BE2C (cell line): ENCODE data around the gene CCDC187.

Source experiments
- DNase-seq: peaks from one replicate; pipeline ENCODE4 v3.0.0-alpha.2; 2020
- H3K27me3 ChIP-seq: fragments of 250-450 bp; sonication (Bioruptor Pico); 2 replicates; pipeline ENCODE4 v1.5.1; 2020; ENCODE audit warnings: mild to moderate bottlenecking
- H3K36me3 ChIP-seq: fragments of 250-450 bp; sonication (Bioruptor Pico); 2 replicates; pipeline ENCODE4 v1.5.1; 2020; ENCODE audit warnings: mild to moderate bottlenecking
- H3K4me1 ChIP-seq: fragments of 250-450 bp; sonication (Bioruptor Pico); 2 replicates; pipeline ENCODE4 v1.5.1; 2020
- H3K4me3 ChIP-seq: 2 replicates; pipeline ENCODE4 v1.5.1; 2011; ENCODE audit warnings: low read depth, low read length
- H3K9me3 ChIP-seq: fragments of 250-450 bp; sonication (Bioruptor Pico); 2 replicates; pipeline ENCODE4 v1.5.1; 2020
- CTCF ChIP-seq: IDR thresholded peaks from 2 replicates; pipeline ENCODE4 v1.5.1; 2012; ENCODE audit warnings: mild to moderate bottlenecking, low read depth, low read length

The CCDC187 gene

GRCh38 chr9:136223871-136224640, 79.8 kb downstream of the CCDC187 start:
- Histone ChIP-seq H3K36me3 (peaks cover 61% of the 10 kb centered on the region), H3K4me3 (no peak overlapping the region)
- TF ChIP-seq CTCF: no peak

DNA sequence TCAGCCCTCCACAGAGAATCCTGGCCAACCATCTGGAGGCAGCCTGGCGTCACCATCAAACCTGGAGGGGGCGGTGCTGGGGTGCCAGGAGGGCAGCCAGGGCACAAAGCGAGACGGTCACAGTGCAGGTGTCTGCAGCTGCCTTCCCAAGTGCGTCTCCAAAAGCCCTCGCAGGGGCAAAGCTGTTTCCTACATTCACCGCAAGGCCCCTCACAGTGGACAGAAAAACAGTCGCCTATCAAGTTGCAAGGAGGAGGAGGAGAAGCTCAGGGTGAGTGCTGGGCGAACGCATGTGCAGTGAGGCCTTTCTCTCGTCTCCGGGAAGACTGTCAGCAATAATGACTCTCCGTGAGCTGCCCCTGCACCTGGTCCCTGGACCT, 81.0 kb downstream of the CCDC187 start:
- no peak for DNase-seq
- H3K4me1 ChIP-seq: peaks cover 13% of the 10 kb centered on the region
- H3K4me3 ChIP-seq: no peak overlapping the region
- no peaks in the 10 kb centered on the region for H3K9me3 ChIP-seq
- H3K27me3 ChIP-seq: no peaks in the 10 kb centered on the region
- H3K36me3 ChIP-seq: peaks cover 66% of the 10 kb centered on the region
- TF ChIP-seq CTCF: no peak

More at GRCh38 chr9:136223871-136224640, 79.8 kb downstream of the CCDC187 start:
- no peak for DNase-seq
- Histone ChIP-seq H3K27me3 (no peaks in the 10 kb centered on the region), H3K4me1 (peaks cover 18% of the 10 kb centered on the region), H3K9me3 (no peaks in the 10 kb centered on the region)

DNA sequence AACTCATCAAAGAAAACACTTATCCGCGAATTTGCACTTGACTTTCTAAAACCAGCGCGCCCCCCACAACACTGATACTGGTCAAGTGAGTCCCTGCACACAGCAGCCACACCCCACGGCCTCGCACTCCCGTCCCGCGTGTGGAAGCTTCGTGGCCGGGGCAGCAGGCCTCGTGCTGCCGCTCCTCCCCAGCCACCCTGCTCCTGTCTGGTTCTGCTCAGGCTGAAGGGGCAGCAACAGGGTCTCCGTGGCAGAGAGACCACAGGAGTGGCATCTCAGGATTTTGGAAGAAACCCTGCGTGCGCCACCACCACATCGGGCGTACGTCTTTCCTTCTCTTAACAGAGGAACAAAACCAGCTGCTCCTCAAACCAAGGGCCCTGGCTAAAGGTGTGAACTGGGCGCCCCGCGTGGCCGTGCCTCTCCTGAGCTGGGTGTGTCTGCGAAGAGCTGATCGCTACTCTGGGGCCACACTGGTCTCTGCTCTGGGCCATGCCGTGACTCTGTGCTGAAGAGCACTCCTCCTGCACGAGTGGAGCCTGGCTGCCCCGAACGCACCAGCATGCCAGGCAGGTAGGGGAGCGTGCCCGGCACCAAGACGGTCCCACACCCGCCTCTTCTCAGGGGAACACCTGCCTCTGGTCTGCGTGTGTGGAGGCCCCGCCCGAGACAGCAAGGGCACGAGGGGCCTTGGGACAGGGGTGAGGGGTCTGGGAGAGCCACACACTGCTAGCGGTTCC, 81.6 kb downstream of the CCDC187 start:
- no peak for TF ChIP-seq CTCF
- Histone ChIP-seq H3K4me1 (peaks cover 16% of the 10 kb centered on the region), H3K27me3 (no peaks in the 10 kb centered on the region), H3K4me3 (no peak overlapping the region), H3K36me3 (peaks cover 66% of the 10 kb centered on the region), H3K9me3 (no peaks in the 10 kb centered on the region)
- DNase-seq: no peak

- H3K4me3 ChIP-seq: no peak overlapping the region
- TF ChIP-seq CTCF: no peak
- H3K27me3 ChIP-seq: no peaks in the 10 kb centered on the region
- peak; percentile 59 for DNase-seq
- H3K36me3 ChIP-seq: peaks cover 70% of the 10 kb centered on the region
- peaks cover 5% of the 10 kb centered on the region for H3K4me1 ChIP-seq
- H3K9me3 ChIP-seq: no peaks in the 10 kb centered on the region
Observed at GRCh38 chr9:136220017-136220729, 83.7 kb downstream of the CCDC187 start.

DNA sequence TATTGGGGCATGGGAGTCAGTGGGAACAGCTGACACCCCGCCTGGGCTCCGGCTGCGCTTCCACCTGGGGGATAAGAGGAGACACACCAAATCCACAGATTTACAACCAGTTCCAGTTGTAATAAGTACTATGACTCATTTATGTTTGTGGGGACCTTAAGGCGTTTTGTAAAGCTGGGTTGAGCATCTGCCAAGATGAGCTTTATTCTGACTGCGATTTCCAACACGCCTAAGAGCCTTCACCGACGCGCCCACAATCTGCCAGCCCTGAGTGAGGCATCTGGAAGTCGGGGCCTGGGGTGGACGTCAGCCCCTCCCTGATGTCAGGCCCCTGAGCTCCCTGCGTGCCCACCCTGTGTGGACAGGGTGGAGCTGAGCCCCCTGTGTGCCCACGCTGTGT, 84.6 kb downstream of the CCDC187 start:
- peaks cover 71% of the 10 kb centered on the region for H3K36me3 ChIP-seq
- TF ChIP-seq CTCF: no peak
- DNase-seq: no peak

DNA sequence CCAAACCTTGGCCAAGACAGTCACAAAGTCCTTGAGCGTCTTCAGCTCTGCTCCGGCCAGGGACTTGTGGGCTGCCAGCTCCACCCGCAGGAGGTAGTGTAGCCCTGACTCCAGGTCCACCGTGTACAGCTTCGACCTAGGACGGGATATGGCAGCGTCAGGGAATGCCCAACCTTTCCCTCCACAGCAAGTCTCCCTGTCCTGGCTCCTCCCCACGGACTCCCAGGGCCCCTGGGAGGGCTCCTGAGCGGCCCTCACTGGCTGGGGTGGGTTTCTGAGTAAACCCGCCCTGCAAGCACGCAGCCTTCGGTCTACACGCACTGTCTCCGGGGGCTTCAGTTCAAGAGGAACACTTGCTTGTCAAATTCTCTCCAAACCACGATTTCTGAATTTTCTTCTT, 85.2 kb downstream of the CCDC187 start:
- peaks cover 5% of the 10 kb centered on the region for H3K4me1 ChIP-seq
- H3K4me3 ChIP-seq: no peak overlapping the region
- TF ChIP-seq CTCF: no peak
- no peaks in the 10 kb centered on the region for H3K9me3 ChIP-seq
- peaks cover 72% of the 10 kb centered on the region for H3K36me3 ChIP-seq
- no peak for DNase-seq
- H3K27me3 ChIP-seq: no peaks in the 10 kb centered on the region

More for the DNA sequence above, 84.6 kb downstream of the CCDC187 start:
- Histone ChIP-seq H3K27me3 (no peaks in the 10 kb centered on the region), H3K4me3 (no peak overlapping the region), H3K9me3 (no peaks in the 10 kb centered on the region), H3K4me1 (peaks cover 5% of the 10 kb centered on the region)
